ENCODE data around the gene MAP2K6. TPM values are rescaled to one million over a fixed set of nuclear protein-coding genes. Genes with fewer than 3 reads are reported as not detected.

Gene MAP2K6
- total and polyA plus RNA-seq, 10 of the 15 experiments (the other 5 are each of a cell fraction or from before 2014, with no cell fraction given), result 15.6 to 70.3 (median 22.9) TPM

- Histone ChIP-seq H2AFZ (ENCODE audit: control insufficient read depth, low read depth, low read length) (no peak overlapping the region), H3K27ac (ENCODE audit: control insufficient read depth, insufficient read depth) (no peak overlapping the region), H3K9me3 (replicated peaks; ENCODE audit: control insufficient read depth, insufficient read depth, low read length) (no peaks in the 10 kb centered on the region), H3K4me2 (ENCODE audit: control insufficient read depth, insufficient read depth) (no peak overlapping the region), H3K9ac (ENCODE audit: control insufficient read depth, insufficient read depth, low read length) (no peak overlapping the region), H3K27me3 (replicated peaks in 1 of 2; ENCODE audit: control insufficient read depth in 2 of 2, insufficient read depth in 2 of 2, low read length in 1 of 2) (no peaks in the 10 kb centered on the region), H3K36me3 (ENCODE audit: control insufficient read depth in 2 of 2, insufficient read depth in 2 of 2, low read length in 1 of 2) (no peaks in the 10 kb centered on the region), H3K79me2 (ENCODE audit: control insufficient read depth, insufficient read depth, low read length) (no peaks in the 10 kb centered on the region), H3K4me3 (no peak overlapping the region), H4K20me1 (ENCODE audit: control insufficient read depth, insufficient read depth) (no peaks in the 10 kb centered on the region), H3K4me1 (ENCODE audit: control insufficient read depth, insufficient read depth, low read length) (peaks cover 3% of the 10 kb centered on the region; the same call in 1 of the 2 replicates)
- ChIA-PET SMC1A (ENCODE audit: uncharacterized antibody, unreplicated experiment) (interaction anchor here (0.5 kb wide), 1 partner anchor 25 kb away, joined by 3 read pairs; no protein-coding TSS in a partner anchor), POLR2A (no interaction called here), CTCF (no interaction called here), RAD21 (ENCODE audit: unreplicated experiment) (no interaction called here)
- BruUV-seq (replicated peaks), result no TSS peak
- in situ Hi-C loops (cut with MboI) (no loop called here), intact Hi-C loops (cut with micrococcal nuclease; ENCODE audit: unreplicated experiment) (no loop called here)
- ATAC-seq, result no peak
- no peak for DNase-seq (ENCODE audit: low read depth, low spot score)
- TF ChIP-seq PML (IDR thresholded peaks at IDR 0.05; ENCODE audit: low read length) (no peak), CREB1 (IDR thresholded peaks at IDR 0.05; ENCODE audit: low read depth) (no peak), HCFC1 (IDR thresholded peaks at IDR 0.05; ENCODE audit: low read length) (no peak), MEF2B (IDR thresholded peaks at IDR 0.05; ENCODE audit: partially characterized antibody, poor library complexity, severe bottlenecking) (no peak), ZZZ3 (IDR thresholded peaks at IDR 0.05; ENCODE audit: control insufficient read depth, insufficient read length, low read depth) (no peak), ZSCAN29 (IDR thresholded peaks at IDR 0.05) (no peak), CEBPB (IDR thresholded peaks at IDR 0.05; ENCODE audit: borderline replicate concordance in 1 of 2, low read depth in 2 of 2, low read length in 2 of 2) (no peak), HDAC2 (IDR thresholded peaks at IDR 0.05) (no peak)
- TF ChIP-seq, protein P1, sequence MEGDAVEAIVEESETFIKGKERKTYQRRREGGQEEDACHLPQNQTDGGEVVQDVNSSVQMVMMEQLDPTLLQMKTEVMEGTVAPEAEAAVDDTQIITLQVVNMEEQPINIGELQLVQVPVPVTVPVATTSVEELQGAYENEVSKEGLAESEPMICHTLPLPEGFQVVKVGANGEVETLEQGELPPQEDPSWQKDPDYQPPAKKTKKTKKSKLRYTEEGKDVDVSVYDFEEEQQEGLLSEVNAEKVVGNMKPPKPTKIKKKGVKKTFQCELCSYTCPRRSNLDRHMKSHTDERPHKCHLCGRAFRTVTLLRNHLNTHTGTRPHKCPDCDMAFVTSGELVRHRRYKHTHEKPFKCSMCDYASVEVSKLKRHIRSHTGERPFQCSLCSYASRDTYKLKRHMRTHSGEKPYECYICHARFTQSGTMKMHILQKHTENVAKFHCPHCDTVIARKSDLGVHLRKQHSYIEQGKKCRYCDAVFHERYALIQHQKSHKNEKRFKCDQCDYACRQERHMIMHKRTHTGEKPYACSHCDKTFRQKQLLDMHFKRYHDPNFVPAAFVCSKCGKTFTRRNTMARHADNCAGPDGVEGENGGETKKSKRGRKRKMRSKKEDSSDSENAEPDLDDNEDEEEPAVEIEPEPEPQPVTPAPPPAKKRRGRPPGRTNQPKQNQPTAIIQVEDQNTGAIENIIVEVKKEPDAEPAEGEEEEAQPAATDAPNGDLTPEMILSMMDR (IDR thresholded peaks at IDR 0.05 in 2 of 3, conservative IDR thresholded peaks at IDR 0.05 in 1 of 3; ENCODE audit: control insufficient read depth in 2 of 3, extremely low read depth in 1 of 3, insufficient read depth in 1 of 3, low read depth in 3 of 3, low read length in 3 of 3), result no peak
- 80% methylated on average over 3 of the region's 3 CpGs for WGBS (ENCODE audit: insufficient coverage, insufficient replicate concordance, low lambda C conversion rate, missing lambda C conversion rate)
- FAIRE-seq, result no peak
These were observed 78.0 kb downstream of the MAP2K6 start for GRCh38 chr17:69492410-69493071.
